A172 (cell line): ENCODE measurements around the gene IGFBP4. TPM values are rescaled to one million over a fixed set of nuclear protein-coding genes. Genes with fewer than 3 reads are reported as not detected.

Experiments used
- DNase-seq: peaks from one replicate; pipeline ENCODE4 v3.0.0-alpha.2; 2015; ENCODE audit warnings: low spot score
- total RNA-seq: library from RNA; depleted of rRNA; stranded (reverse); fragments of >200 nt; shearing (Covaris generic); gene quantifications from 2 replicates; pipeline ENCODE4 v1.2.3, GENCODE V29; 2014; rRNA removed

The IGFBP4 gene
- total RNA-seq, 1 experiment from 2014 or later: 2.9 TPM

DNA sequence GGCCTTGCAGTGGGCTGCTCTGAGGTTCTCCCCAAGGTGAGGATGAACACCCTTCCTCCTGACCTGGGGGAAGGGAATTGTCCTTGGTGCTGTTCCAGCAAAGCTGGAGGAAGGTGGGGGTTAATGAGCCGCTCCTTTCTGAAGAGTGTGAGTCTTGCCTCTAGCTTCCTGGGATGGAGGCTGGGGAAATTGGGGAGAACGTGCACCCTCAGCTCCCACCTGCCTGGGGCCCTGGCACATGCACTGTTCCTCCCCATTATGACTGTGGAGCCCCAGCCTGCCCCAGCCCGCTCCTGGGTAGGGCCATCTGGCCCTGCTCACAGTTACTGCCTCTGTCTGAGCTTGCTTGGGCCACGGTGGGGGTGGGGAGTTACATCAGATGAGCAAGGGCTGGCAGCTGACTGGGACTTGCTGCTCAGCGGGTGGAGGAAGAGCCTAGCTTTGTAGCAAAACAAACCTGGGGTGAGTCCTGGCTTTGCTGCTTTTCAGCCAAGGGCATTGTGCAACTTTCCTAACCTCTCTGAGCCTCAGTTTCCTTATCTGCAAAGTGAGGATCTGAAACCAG lies 47.1 kb downstream of the IGFBP4 start:
- DNase-seq: no peak

DNA sequence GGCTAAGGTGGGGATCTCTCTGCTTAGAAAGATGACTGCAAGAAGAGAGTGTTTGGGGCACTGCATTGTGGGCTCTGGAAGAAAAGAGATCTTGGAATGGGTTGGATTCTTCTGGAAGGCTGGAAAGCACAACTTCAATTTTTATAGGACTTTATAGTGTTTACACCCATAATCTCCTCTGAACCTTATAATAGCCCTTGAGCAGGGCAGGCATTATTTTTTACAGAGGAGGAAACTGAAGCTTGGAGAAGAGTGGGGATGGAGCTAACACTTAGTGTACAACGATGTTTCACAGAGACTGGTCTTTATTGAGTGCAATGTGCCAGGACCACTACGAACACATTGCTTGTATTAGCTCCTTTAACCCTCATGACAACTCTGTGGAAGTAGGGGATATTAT lies 47.7 kb downstream of the IGFBP4 start:
- no peak for DNase-seq

- DNase-seq: no peak
Observed at GRCh38 chr17:40491486-40491885, 48.2 kb downstream of the IGFBP4 start.

GRCh38 chr17:40493697-40494096 lies 50.4 kb downstream of the IGFBP4 start:
- DNase-seq: no peak

- no peak for DNase-seq
Observed at GRCh38 chr17:40495140-40495539, 51.9 kb downstream of the IGFBP4 start.

DNA sequence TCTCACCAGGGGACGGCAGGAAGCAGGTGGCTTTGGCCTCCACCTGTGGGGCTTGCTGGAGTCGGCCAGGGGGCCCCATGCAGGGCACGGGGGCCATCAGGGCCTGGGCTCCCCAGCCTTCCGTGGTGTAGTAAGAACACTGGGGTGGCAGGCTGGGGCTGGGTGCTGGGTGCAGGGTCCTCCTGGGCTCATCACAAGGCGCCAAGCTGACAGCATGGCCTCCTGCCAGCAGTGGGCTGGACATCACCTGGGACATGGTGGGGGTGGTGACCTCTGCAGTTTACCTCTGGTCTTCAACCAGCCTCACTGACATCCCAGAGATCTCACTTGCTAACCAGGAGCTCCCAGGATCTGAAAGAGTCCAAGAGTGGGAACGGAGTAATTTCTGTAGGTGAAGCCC lies 52.9 kb downstream of the IGFBP4 start:
- DNase-seq: no peak

DNA sequence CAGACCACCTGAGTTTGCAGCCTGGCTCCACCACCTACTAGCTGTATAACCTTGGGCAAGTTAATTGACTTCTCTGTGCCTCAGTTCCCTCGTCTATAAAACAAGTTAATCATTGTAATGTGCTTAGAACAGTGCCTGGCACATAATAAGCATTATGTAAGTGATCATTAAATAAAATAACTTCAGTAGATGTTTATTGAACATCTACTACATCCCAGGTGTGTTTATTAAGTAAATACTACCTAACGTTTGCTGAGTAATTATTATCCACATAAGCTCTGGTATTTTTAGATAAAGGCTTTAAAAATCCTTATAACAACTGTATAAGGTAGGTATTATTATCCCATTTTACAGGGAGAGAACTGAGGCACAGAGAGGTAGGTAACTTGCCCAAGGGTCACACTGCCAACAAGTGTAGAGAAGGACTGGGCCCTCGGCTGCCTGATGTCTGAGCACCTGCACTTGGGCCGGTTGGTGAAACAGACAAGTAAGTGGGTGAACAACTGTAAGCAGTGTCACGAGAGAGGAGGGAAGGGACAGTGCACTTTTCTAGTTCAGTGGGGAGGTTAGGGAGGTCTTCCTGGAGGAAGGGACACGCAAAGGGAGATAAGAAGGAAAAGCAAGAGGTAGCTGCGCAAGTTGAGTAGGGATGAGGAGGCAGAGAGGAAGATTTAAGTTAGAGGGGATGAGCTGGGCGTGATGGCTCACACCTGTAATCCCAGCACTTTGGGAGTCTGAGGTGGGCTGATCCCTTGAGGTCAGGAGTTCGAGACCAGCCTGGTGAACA lies 53.6 kb downstream of the IGFBP4 start:
- no peak for DNase-seq

DNA sequence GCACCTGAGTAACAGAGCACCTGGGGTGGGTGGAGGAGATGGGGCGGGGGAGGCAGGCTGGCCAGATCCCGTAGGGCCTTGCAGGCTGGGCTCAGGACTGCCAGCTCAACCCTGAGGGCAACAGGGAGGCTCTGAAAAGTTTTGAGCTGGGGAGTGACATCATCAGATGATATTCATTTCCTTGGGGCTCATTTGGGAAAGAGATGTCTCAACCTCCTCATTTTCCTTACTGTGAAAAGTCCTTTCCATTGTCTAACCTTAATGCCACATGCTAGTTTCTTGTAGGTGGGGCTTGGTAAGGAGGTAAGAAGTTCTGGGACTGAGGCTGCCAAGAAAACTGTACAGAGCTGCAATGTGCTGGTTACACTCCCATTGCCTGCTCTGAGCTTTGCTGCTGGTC lies 54.4 kb downstream of the IGFBP4 start:
- DNase-seq: no peak

DNA sequence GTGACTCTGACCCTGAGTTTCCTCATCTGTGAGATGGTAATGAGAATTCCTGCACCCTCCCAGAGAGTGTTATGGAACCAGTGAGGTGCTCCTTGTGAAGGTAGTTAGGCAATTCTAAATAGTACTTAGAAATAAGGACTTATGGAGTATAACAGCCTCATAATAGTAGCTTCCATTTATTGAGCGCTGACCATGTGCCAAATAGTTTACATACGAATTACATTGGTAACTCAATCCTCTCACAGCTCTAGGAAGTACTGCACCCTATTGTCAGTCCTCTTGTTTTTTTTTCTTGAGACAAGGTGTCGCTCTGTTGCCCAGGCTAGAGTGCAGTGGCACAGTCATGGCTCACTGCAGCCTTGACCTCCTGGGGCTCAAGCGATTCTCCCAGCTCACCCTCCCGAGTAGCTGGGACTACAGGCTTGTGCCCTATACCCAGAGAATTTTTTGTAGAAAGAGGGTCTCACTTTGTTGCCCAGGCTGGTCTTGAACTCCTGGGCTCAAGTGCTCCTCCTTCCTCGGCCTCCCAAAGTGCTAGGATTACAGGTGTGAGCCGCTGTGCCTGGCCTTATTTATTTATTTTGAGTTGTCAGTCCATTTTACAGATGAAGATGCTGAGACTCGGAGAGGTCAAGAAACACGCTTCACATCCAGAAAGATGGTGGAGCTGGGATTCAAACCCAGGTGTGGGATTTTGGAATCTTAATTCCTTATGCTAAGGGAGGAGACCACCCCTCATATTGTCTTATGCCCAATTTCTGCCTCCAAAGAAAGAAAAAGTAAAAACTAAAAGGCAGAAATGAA lies 55.2 kb downstream of the IGFBP4 start:
- no peak for DNase-seq

DNA sequence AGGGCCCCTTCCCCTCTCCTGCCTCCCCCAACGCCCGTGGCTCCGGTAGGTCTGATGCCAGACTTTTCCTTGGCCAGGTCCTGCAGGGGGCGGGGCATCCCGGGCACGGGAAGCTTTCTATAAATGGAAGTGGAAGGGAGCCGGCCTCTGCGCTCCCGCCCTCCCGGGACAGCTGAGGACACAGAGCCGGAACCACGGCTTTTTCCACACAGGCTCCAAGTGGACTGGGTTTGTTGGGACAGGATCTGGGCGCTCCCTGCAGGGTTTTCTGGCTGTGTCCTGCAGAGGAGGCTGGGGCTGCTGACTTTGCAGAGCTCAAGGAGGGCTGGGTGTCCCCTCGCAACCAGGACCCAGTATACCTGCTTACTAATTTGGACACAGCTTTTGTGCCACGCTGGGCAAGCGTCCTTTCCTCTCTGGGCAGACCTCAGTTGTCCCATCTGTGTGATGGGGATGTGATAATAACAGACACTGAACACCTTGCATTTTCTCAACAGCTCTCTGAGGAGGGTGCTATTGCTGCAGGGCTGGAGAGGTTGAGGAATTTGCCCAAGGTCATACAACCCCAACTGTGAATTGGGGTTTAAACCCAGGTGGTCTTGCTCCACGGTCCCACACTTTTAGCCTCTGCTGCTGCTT lies 56.4 kb downstream of the IGFBP4 start:
- DNase-seq: peak; percentile 67

DNA sequence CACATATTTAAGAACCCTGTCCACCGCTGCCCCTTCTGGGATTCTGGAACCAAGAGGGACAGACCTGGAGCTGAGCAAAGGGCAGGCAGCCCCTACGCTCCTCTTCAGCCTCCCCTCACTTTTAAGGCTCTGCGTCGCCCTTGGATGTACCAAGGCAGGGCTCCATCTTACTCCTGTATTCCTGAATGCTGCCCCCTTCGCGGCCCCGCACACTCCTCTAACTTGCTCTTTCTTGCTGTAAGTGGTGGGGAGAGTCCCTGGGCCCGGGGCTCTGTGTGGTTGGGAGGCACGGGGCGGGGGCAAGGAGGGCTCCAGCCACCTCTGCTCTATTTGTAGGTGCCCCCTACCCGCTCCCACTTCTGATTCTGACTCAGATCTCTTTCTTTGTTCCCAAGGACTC lies 56.9 kb downstream of the IGFBP4 start:
- no peak for DNase-seq

- DNase-seq: no peak
Observed at GRCh38 chr17:40500709-40501108, 57.5 kb downstream of the IGFBP4 start.

DNA sequence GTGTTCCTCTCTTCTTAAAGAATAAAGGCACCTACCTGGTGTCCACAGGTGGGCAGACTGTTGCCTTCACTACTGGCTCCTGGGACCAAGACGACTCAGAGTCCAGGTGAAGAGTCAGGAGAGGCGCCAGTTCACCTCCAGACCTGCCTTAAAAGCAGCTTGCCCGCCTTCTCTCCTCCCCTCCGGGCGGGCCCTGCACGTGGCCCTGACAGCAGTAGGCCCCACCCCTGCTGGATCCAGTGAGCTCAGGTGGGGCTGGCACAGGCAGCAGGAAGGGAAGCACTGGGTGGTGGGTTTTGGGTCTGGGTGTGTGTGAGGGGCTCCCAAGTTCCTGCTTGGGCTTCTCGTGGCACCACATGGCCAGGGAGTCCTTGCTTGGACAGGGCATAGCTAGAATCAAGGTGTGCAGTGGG lies 58.3 kb downstream of the IGFBP4 start, which contains the start of gene TNS4:
Gene TNS4, minus strand, starts transcription at position 125 of the 413 bp plus-strand sequence. CDS start 5,198 bp downstream, outside the sequence.
- DNase-seq: no peak

DNA sequence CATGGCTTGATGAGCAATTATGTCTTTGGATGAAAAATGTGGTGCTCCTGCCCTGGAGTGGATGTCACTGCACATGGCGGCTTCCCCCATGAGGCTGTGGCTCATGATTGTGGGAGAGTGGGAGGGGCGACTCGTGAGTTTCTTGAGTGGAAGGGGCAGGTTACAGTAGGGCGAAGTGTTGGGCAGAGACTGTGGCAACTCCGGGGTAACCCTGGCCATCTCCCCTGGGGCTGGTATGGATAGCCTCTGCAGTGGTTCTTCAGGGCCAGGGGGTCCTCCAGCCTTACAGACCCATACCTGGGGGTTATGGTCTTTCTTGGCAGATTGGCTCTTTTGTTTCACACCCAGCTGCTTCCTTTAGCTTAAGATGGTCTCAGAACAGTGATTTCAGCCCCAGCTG lies 59.5 kb downstream of the IGFBP4 start:
- no peak for DNase-seq

DNA sequence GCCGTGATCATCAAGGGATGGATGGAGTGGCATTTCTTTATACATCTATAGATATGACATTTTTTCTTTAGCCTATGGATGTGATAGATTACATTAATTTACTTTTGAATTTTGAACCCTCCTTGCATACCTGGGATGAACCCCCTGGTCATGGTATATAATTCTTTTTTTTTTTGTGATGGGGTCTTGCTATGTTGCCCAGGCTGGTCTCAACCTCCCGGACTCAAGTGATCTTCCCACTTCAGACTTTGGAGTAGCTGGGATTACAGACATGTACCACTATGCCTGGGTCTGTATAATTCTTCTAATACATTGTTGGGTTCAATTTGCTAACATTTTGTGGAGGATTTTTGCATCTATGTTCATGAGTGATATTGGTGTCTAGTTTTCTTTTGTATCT lies 59.9 kb downstream of the IGFBP4 start:
- no peak for DNase-seq

GRCh38 chr17:40506786-40507185 lies 63.5 kb downstream of the IGFBP4 start:
- DNase-seq: no peak

Other genes with a start within 250 kb of the IGFBP4 start
- 5.6 and 7.1 TPM in 2 replicates for gene WIPF2, start 224.1 kb upstream of the IGFBP4 start, total RNA-seq
- 85.1 and 87.9 TPM in 2 replicates for gene CDC6, start 155.6 kb upstream of the IGFBP4 start, total RNA-seq
- gene RARA, start 134.3 kb upstream of the IGFBP4 start, total RNA-seq: 13.7 and 33.2 TPM in 2 replicates
- not detected in 2 replicates for gene GJD3, start 78.7 kb upstream of the IGFBP4 start, total RNA-seq
- gene TOP2A, start 25.6 kb upstream of the IGFBP4 start, total RNA-seq: 227 and 241 TPM in 2 replicates
- gene TNS4, start 58.2 kb downstream of the IGFBP4 start, total RNA-seq: 0.02 and 0.14 TPM in 2 replicates
- gene CCR7, start 122.0 kb downstream of the IGFBP4 start, total RNA-seq: not detected in 2 replicates
- 161 and 168 TPM in 2 replicates for gene SMARCE1, start 204.4 kb downstream of the IGFBP4 start, total RNA-seq
- gene KRT222, start 221.7 kb downstream of the IGFBP4 start, total RNA-seq: not detected in 2 replicates